Measurements from ENCODE around the gene MAGED1. TPM values are rescaled to one million over a fixed set of nuclear protein-coding genes. Genes with fewer than 3 reads are reported as not detected.

The MAGED1 gene
- total and polyA plus RNA-seq, 2 of the 8 experiments (the other 6 are each of a cell fraction or from before 2014, with no cell fraction given): 91.0 to 91.1 TPM

DNA sequence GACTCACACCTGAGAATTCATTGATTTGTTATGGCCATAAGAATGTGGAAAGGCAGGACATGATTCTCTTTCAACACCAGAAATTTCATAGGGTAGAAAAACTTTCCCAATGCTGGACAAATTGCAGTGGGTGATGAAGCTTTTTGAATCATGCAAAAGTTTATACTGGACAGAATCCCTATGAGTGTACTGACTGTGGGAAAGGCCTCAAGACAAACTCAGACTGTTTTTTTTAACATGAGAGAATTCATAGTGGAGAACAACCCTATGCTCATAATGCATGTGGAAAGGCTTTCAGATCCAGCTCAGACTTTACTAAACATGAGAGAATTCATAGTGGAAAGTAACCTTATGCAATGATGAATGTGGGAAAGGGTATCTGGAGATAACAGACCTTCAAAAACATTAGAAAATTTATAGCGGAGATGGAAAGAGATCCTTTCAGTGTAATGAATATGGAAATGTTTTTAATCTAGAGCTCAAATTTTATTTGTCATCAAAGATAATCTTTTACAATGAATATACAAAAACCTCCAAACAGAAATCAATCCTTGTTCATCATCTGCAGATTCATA, 36.2 kb upstream of the MAGED1 start:
- Histone ChIP-seq H3K9ac (replicated peaks in 1 of 4; ENCODE audit: extremely low read depth in 1 of 4, low read depth in 3 of 4, low read length in 3 of 4) (no peak overlapping the region), H2BK5ac (ENCODE audit: low read depth, low read length) (no peak overlapping the region), H3K27ac (ENCODE audit: low read depth, low read length) (no peak overlapping the region), H3K36me3 (ENCODE audit: control insufficient read depth in 2 of 4, insufficient read depth in 4 of 4, low read length in 3 of 4) (peaks cover 0 to 19% (median 5%) of the 10 kb centered on the region in 4 experiments; a peak in 3 of 8 replicates), H3K18ac (ENCODE audit: extremely low read depth, low read length) (no peak overlapping the region), H3K79me1 (ENCODE audit: low read depth, low read length) (no peaks in the 10 kb centered on the region), H3K14ac (ENCODE audit: insufficient read length) (no peak overlapping the region), H3K4me2 (ENCODE audit: insufficient read depth in 1 of 2, low read depth in 2 of 2, low read length in 2 of 2) (no peak overlapping the region), H3K9me3 (ENCODE audit: insufficient read depth in 2 of 2, low read depth in 1 of 2, low read length in 1 of 2) (peaks cover 10% of the 10 kb centered on the region in 2 experiments; a peak in 3 of 4 replicates), H3K4me1 (replicated peaks in 1 of 4; ENCODE audit: control insufficient read depth in 3 of 4, insufficient read depth in 4 of 4, low read length in 3 of 4) (peaks cover 0 to 5% (median 2%) of the 10 kb centered on the region in 4 experiments; a peak in 2 of 7 replicates), H3K4ac (replicated peaks; ENCODE audit: insufficient read length, low read depth, low read length) (no peak overlapping the region), H2BK12ac (ENCODE audit: low read depth, low read length) (no peak overlapping the region), H2AFZ (ENCODE audit: low read length) (no peak overlapping the region), H2AK5ac (ENCODE audit: low read depth, low read length) (no peak overlapping the region), H2BK120ac (replicated peaks; ENCODE audit: low read depth, low read length) (no peak overlapping the region), H3K4me3 (ENCODE audit: extremely low read depth in 1 of 4, insufficient read depth in 2 of 4, low read depth in 3 of 4, low read length in 4 of 4) (no peak overlapping the region), H3K79me2 (ENCODE audit: control insufficient read depth in 1 of 2, insufficient read depth in 2 of 2, low read length in 2 of 2) (peaks cover 0 to 72% of the 10 kb centered on the region in 2 experiments; a peak in 2 of 4 replicates), H3K23ac (ENCODE audit: insufficient read length) (no peak overlapping the region), H4K8ac (ENCODE audit: extremely low read depth, insufficient read depth, low read length) (no peak overlapping the region), H4K20me1 (replicated peaks in 1 of 2; ENCODE audit: control insufficient read depth in 1 of 2, insufficient read depth in 2 of 2, low read length in 2 of 2) (no peaks in the 10 kb centered on the region), H3K27me3 (replicated peaks in 1 of 4; ENCODE audit: control insufficient read depth in 3 of 4, extremely low read depth in 1 of 4, insufficient read depth in 3 of 4, low read length in 3 of 4) (no peaks in the 10 kb centered on the region), H2BK15ac (ENCODE audit: low read length) (no peak overlapping the region), H4K5ac (ENCODE audit: insufficient read length, low read depth, low read length) (no peak overlapping the region), H3K23me2 (ENCODE audit: low read depth, low read length) (no peaks in the 10 kb centered on the region), H4K91ac (replicated peaks; ENCODE audit: insufficient read length, low read length) (no peak overlapping the region), H2BK20ac (ENCODE audit: low read length) (no peak overlapping the region), H3K56ac (replicated peaks; ENCODE audit: insufficient read length, low read depth, low read length) (no peak overlapping the region)
- WGBS, 2 experiments (ENCODE audit: extremely low coverage in 1 of 2, insufficient coverage in 1 of 2, insufficient read length in 1 of 2, insufficient replicate concordance in 2 of 2, low coverage in 1 of 2, low lambda C conversion rate in 2 of 2, missing lambda C conversion rate in 1 of 2): 88% methylated on average over 1 of the region's 1 CpG; no CpG with 5 or more reads in 1 of the 2 experiments
- FAIRE-seq (no peak), DNase-seq (ENCODE audit: low read depth in 1 of 2, low spot score in 2 of 2) (no peak)
- TF ChIP-seq PHF8 (conservative IDR thresholded peaks at IDR 0.05; ENCODE audit: low read depth, low read length) (no peak), HDAC2 (IDR thresholded peaks at IDR 0.05; ENCODE audit: borderline replicate concordance in 1 of 2, low read depth in 2 of 2, low read length in 2 of 2) (no peak), ZNF274 (IDR thresholded peaks at IDR 0.05; ENCODE audit: borderline replicate concordance, extremely low read depth, low read length) (peak; percentile 57; the same call in 1 of the 2 replicates)
- ChIA-PET CTCF (ENCODE audit: partially characterized antibody) (no interaction called here), POLR2A (ENCODE audit: partially characterized antibody) (no interaction called here)

All from H1 (cell line).